HUES64 (cell line): ENCODE data around the gene PRKCQ.

Experiments used
- H3K27ac ChIP-seq: 2 replicates; pipeline ENCODE4 v1.7.0; 2013; ENCODE audit warnings: low read depth, low read length, inconsistent platforms
- H3K27me3 ChIP-seq: 2 replicates; pipeline ENCODE4 v1.6.1; 2013; ENCODE audit warnings: mild to moderate bottlenecking, low read length; ENCODE audit not compliant: insufficient read depth
- H3K36me3 ChIP-seq: 2 replicates; pipeline ENCODE4 v1.6.1; 2013; ENCODE audit warnings: mild to moderate bottlenecking, low read length; ENCODE audit not compliant: insufficient read depth
- H3K4me1 ChIP-seq: 2 replicates; pipeline ENCODE4 v1.6.1; 2013; ENCODE audit warnings: mild to moderate bottlenecking, low read length, moderate library complexity; ENCODE audit not compliant: insufficient read depth
- H3K4me3 ChIP-seq: 2 replicates; pipeline ENCODE4 v1.5.1; 2013; ENCODE audit warnings: mild to moderate bottlenecking, low read length, moderate library complexity
- H3K9ac ChIP-seq: 2 replicates; pipeline ENCODE4 v1.6.1; 2013; ENCODE audit warnings: mild to moderate bottlenecking, low read depth, low read length
- H3K9me3 ChIP-seq: 2 replicates; pipeline ENCODE4 v1.6.1; 2013; ENCODE audit warnings: low read depth, low read length; ENCODE audit not compliant: insufficient read depth
- WGBS: fragments of 150-250, 120-280 bp; methylation state at CpG from one replicate; pipeline ENCODE4 v1.1.7; 2013; ENCODE audit warnings: missing lambda C conversion rate; 5-methylcytosine and 5-hydroxymethylcytosine counted together

The PRKCQ gene

GRCh38 chr10:6404127-6405072 is 175.7 kb downstream of the PRKCQ start:
- Histone ChIP-seq H3K9ac (no peak overlapping the region), H3K27me3 (no peaks in the 10 kb centered on the region), H3K27ac (no peak overlapping the region), H3K36me3 (no peaks in the 10 kb centered on the region), H3K4me1 (peaks cover 6% of the 10 kb centered on the region), H3K9me3 (no peaks in the 10 kb centered on the region), H3K4me3 (no peak overlapping the region)
- whole genome bisulfite sequencing = 87% methylated on average over 1 of the region's 1 CpG

GRCh38 chr10:6402960-6403359 is 177.1 kb downstream of the PRKCQ start:
- Histone ChIP-seq H3K27me3 (no peaks in the 10 kb centered on the region), H3K27ac (no peak overlapping the region), H3K9me3 (no peaks in the 10 kb centered on the region), H3K4me1 (peaks cover 6% of the 10 kb centered on the region), H3K4me3 (no peak overlapping the region), H3K9ac (no peak overlapping the region), H3K36me3 (no peaks in the 10 kb centered on the region)
- 91% methylated on average over 8 of the region's 8 CpGs for WGBS

- H3K27me3 ChIP-seq = no peaks in the 10 kb centered on the region
- 83% methylated on average over 9 of the region's 9 CpGs for WGBS
- H3K4me3 ChIP-seq = no peak overlapping the region
- no peak overlapping the region for H3K27ac ChIP-seq
- no peaks in the 10 kb centered on the region for H3K36me3 ChIP-seq
- H3K4me1 ChIP-seq = peaks cover 6% of the 10 kb centered on the region
- H3K9ac ChIP-seq = no peak overlapping the region
- H3K9me3 ChIP-seq = no peaks in the 10 kb centered on the region
These were observed 177.7 kb downstream of the PRKCQ start for GRCh38 chr10:6402349-6402709.

GRCh38 chr10:6401558-6402348 is 178.3 kb downstream of the PRKCQ start:
- H3K36me3 ChIP-seq = no peaks in the 10 kb centered on the region
- peak overlapping the region; percentile 48 for H3K9ac ChIP-seq
- H3K9me3 ChIP-seq = no peaks in the 10 kb centered on the region
- H3K4me3 ChIP-seq = peak overlapping the region; percentile 35
- H3K27ac ChIP-seq = no peak overlapping the region
- 27% methylated on average over 18 of the region's 18 CpGs for WGBS
- H3K4me1 ChIP-seq = peaks cover 6% of the 10 kb centered on the region
- no peaks in the 10 kb centered on the region for H3K27me3 ChIP-seq

GRCh38 chr10:6400821-6401465 is 179.1 kb downstream of the PRKCQ start:
- H3K9me3 ChIP-seq = no peaks in the 10 kb centered on the region
- no peak overlapping the region for H3K9ac ChIP-seq
- H3K36me3 ChIP-seq = no peaks in the 10 kb centered on the region
- 93% methylated on average over 12 of the region's 12 CpGs for WGBS
- no peak overlapping the region for H3K4me3 ChIP-seq
- H3K27ac ChIP-seq = no peak overlapping the region
- H3K4me1 ChIP-seq = peaks cover 6% of the 10 kb centered on the region
- no peaks in the 10 kb centered on the region for H3K27me3 ChIP-seq

GRCh38 chr10:6400331-6400730 is 179.7 kb downstream of the PRKCQ start:
- H3K4me1 ChIP-seq = peaks cover 6% of the 10 kb centered on the region
- no peak overlapping the region for H3K4me3 ChIP-seq
- H3K36me3 ChIP-seq = no peaks in the 10 kb centered on the region
- no peak overlapping the region for H3K27ac ChIP-seq
- no peak overlapping the region for H3K9ac ChIP-seq
- 86% methylated on average over 7 of the region's 7 CpGs for WGBS
- H3K27me3 ChIP-seq = no peaks in the 10 kb centered on the region
- H3K9me3 ChIP-seq = no peaks in the 10 kb centered on the region

GRCh38 chr10:6399879-6400278 is 180.2 kb downstream of the PRKCQ start:
- H3K9ac ChIP-seq = no peak overlapping the region
- H3K4me1 ChIP-seq = peaks cover 6% of the 10 kb centered on the region

GRCh38 chr10:6399231-6399741 is 180.8 kb downstream of the PRKCQ start:
- 77% methylated on average over 4 of the region's 5 CpGs for WGBS

More at GRCh38 chr10:6399879-6400278, 180.2 kb downstream of the PRKCQ start:
- H3K9me3 ChIP-seq = no peaks in the 10 kb centered on the region
- 91% methylated on average over 7 of the region's 8 CpGs for WGBS
- H3K36me3 ChIP-seq = no peaks in the 10 kb centered on the region
- no peaks in the 10 kb centered on the region for H3K27me3 ChIP-seq
- no peak overlapping the region for H3K27ac ChIP-seq
- no peak overlapping the region for H3K4me3 ChIP-seq

GRCh38 chr10:6398399-6398798 is 181.7 kb downstream of the PRKCQ start:
- H3K9ac ChIP-seq = no peak overlapping the region
- H3K27me3 ChIP-seq = no peaks in the 10 kb centered on the region
- peaks cover 6% of the 10 kb centered on the region for H3K4me1 ChIP-seq
- no peak overlapping the region for H3K4me3 ChIP-seq
- WGBS = 83% methylated on average over 2 of the region's 2 CpGs
- no peaks in the 10 kb centered on the region for H3K9me3 ChIP-seq
- H3K27ac ChIP-seq = no peak overlapping the region
- H3K36me3 ChIP-seq = no peaks in the 10 kb centered on the region

More at GRCh38 chr10:6399231-6399741, 180.8 kb downstream of the PRKCQ start:
- peaks cover 6% of the 10 kb centered on the region for H3K4me1 ChIP-seq
- H3K9me3 ChIP-seq = no peaks in the 10 kb centered on the region
- no peaks in the 10 kb centered on the region for H3K27me3 ChIP-seq
- H3K27ac ChIP-seq = no peak overlapping the region
- no peak overlapping the region for H3K4me3 ChIP-seq
- no peak overlapping the region for H3K9ac ChIP-seq
- no peaks in the 10 kb centered on the region for H3K36me3 ChIP-seq

GRCh38 chr10:6396652-6397051 is 183.4 kb downstream of the PRKCQ start:
- WGBS = 96% methylated on average over 4 of the region's 4 CpGs
- Histone ChIP-seq H3K36me3 (no peaks in the 10 kb centered on the region), H3K27me3 (no peaks in the 10 kb centered on the region), H3K4me3 (no peak overlapping the region), H3K27ac (no peak overlapping the region), H3K4me1 (peaks cover 5% of the 10 kb centered on the region), H3K9ac (no peak overlapping the region), H3K9me3 (no peaks in the 10 kb centered on the region)
